ENCODE measurements around the gene ENPP1. TPM values are rescaled to one million over a fixed set of nuclear protein-coding genes. Genes with fewer than 3 reads are reported as not detected.

ENPP1 gene
- total and polyA plus RNA-seq, 2 donors (not counting 3 experiments of a cell fraction or from before 2014, with no cell fraction given), result 0.36 to 1.4 TPM

GRCh38 chr6:131787079-131787478 is 20.7 kb upstream of the ENPP1 start:
- Histone ChIP-seq H3K27me3 (ENCODE audit: control insufficient read depth in 2 of 2, insufficient read depth in 2 of 2, low read length in 2 of 2) (peaks cover 1 to 7% of the 10 kb centered on the region in 2 experiments), H3K36me3 (ENCODE audit: control insufficient read depth in 2 of 2, extremely low read depth in 1 of 2, insufficient read depth in 2 of 2, low read length in 2 of 2) (no peaks in the 10 kb centered on the region), H3K4me2 (ENCODE audit: insufficient read depth, low read length) (no peak overlapping the region), H3K4me3 (replicated peaks in 1 of 3; ENCODE audit: insufficient read depth in 1 of 3, low read depth in 1 of 3, low read length in 3 of 3) (no peak overlapping the region), H4K20me1 (replicated peaks; ENCODE audit: control insufficient read depth, extremely low read depth, insufficient read depth, low read length) (no peaks in the 10 kb centered on the region), H2AFZ (ENCODE audit: low read depth, low read length) (no peak overlapping the region), H3K9me1 (replicated peaks; ENCODE audit: control insufficient read depth, extremely low read depth, insufficient read depth, low read length) (no peaks in the 10 kb centered on the region), H3K4me1 (ENCODE audit: control insufficient read depth, extremely low read depth, insufficient read depth, low read length) (no peaks in the 10 kb centered on the region), H3K9me3 (replicated peaks; ENCODE audit: control insufficient read depth, insufficient read depth, low read length) (no peaks in the 10 kb centered on the region), H3K27ac (ENCODE audit: insufficient read depth, low read depth, low read length) (no peak overlapping the region), H3K79me2 (ENCODE audit: control insufficient read depth, insufficient read depth, low read length) (no peaks in the 10 kb centered on the region), H3K9ac (replicated peaks; ENCODE audit: extremely low read depth, insufficient read depth, low read length) (no peak overlapping the region)
- ChIA-PET POLR2A (no interaction called here), CTCF (no interaction called here)
- intact Hi-C loops (cut with micrococcal nuclease) (no loop called here), dilution Hi-C loops (cut with MboI; ENCODE audit: extremely low pct_ligation_motif_present, low sequenced_read_pairs) (no loop called here)
- no TSS peak for BruUV-seq (replicated peaks)
- FAIRE-seq (no peak), DNase-seq (ENCODE audit: low read depth, low spot score) (no peak)
- TF ChIP-seq POLR2A (IDR thresholded peaks at IDR 0.05; ENCODE audit: low read depth, low read length) (no peak), MYC (IDR thresholded peaks at IDR 0.05; ENCODE audit: low read depth, low read length) (no peak), POLR2AphosphoS5 (IDR thresholded peaks at IDR 0.05; ENCODE audit: insufficient read depth, low read depth, low read length) (no peak), EZH2 (IDR thresholded peaks at IDR 0.05; ENCODE audit: borderline replicate concordance, low read depth, low read length, severe bottlenecking) (no peak), MAX (IDR thresholded peaks at IDR 0.05; ENCODE audit: insufficient read depth, insufficient read length) (no peak)

DNA sequence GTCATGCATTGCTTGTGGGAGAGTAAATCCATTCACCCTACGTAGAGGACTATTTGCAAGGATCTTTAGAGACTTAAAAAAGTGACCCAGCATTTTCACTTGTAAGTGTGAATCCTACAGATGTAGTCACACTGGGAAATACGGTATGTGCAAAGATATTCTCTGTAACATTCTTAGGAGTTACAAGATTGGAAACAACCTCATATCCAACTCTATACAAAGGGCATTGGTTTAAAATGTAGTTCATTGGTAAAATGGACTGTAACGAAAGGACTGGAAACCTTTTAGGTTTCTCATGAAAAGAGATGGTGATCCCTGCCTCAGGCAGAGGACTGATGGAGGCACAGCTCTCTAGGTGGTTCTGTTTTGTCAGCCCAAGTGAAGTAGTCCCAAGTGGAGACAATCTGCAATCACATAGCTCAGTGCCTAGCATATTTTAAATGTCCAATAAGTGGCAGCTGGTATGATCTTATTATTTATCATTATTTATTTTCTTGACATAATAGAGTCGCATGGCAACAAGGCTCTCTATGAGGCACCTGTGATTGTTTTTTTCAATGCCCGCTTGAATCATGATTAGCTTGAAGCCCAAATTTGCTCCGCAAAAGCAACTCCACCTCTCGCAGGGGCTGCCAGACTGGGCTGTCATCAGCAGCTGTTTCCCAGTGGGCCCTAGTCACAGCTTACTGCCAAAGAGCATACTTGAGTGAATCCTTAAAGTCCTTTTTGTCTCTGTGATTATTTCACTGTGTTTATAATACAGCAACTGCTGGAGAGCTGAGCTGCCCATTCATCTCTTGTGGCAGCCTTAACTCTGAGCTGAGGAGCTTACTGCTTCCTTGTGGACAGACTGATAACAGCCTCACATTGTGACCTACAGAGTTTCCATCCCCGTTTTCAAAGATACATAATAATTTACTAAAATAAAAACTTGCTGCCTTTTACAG is 19.8 kb upstream of the ENPP1 start:
- H3K9ac ChIP-seq (replicated peaks; ENCODE audit: extremely low read depth, insufficient read depth, low read length), result no peak overlapping the region
- H3K9me1 ChIP-seq (replicated peaks; ENCODE audit: control insufficient read depth, extremely low read depth, insufficient read depth, low read length), result no peaks in the 10 kb centered on the region
- DNase-seq (ENCODE audit: low read depth, low spot score) (no peak), FAIRE-seq (no peak)
- dilution Hi-C loops (cut with MboI; ENCODE audit: extremely low pct_ligation_motif_present, low sequenced_read_pairs) (no loop called here), intact Hi-C loops (cut with micrococcal nuclease) (no loop called here)
- no TSS peak for BruUV-seq (replicated peaks)
- H3K4me3 ChIP-seq (replicated peaks in 1 of 3; ENCODE audit: insufficient read depth in 1 of 3, low read depth in 1 of 3, low read length in 3 of 3), result no peak overlapping the region
- H2AFZ ChIP-seq (ENCODE audit: low read depth, low read length), result no peak overlapping the region
- no peak overlapping the region for H3K27ac ChIP-seq (ENCODE audit: insufficient read depth, low read depth, low read length)
- no peaks in the 10 kb centered on the region for H3K36me3 ChIP-seq (ENCODE audit: control insufficient read depth in 2 of 2, extremely low read depth in 1 of 2, insufficient read depth in 2 of 2, low read length in 2 of 2)
- no peaks in the 10 kb centered on the region for H3K4me1 ChIP-seq (ENCODE audit: control insufficient read depth, extremely low read depth, insufficient read depth, low read length)
- no peak overlapping the region for H3K4me2 ChIP-seq (ENCODE audit: insufficient read depth, low read length)
- no peaks in the 10 kb centered on the region for H4K20me1 ChIP-seq (replicated peaks; ENCODE audit: control insufficient read depth, extremely low read depth, insufficient read depth, low read length)
- TF ChIP-seq POLR2A (IDR thresholded peaks at IDR 0.05; ENCODE audit: low read depth, low read length) (no peak), EZH2 (IDR thresholded peaks at IDR 0.05; ENCODE audit: borderline replicate concordance, low read depth, low read length, severe bottlenecking) (no peak), CTCF (IDR thresholded peaks at IDR 0.05; ENCODE audit: extremely low read depth in 1 of 2, insufficient read depth in 1 of 2, low read depth in 1 of 2, low read length in 2 of 2) (no peak)
- peaks cover 1 to 7% of the 10 kb centered on the region in 2 experiments for H3K27me3 ChIP-seq (ENCODE audit: control insufficient read depth in 2 of 2, insufficient read depth in 2 of 2, low read length in 2 of 2)
- CTCF ChIA-PET, result interaction anchor here (1.0 to 1.5 kb wide), 3 partner anchors 18 to 122 kb away, joined by 3 to 5 read pairs (median 3); no protein-coding TSS in a partner anchor
- POLR2A ChIA-PET, result no interaction called here
- no peaks in the 10 kb centered on the region for H3K79me2 ChIP-seq (ENCODE audit: control insufficient read depth, insufficient read depth, low read length)
- H3K9me3 ChIP-seq (replicated peaks; ENCODE audit: control insufficient read depth, insufficient read depth, low read length), result no peaks in the 10 kb centered on the region
